GM18502 (cell line): ENCODE results near the gene MYO10.
"Not testable (repeated sequence)": the region's sequence is repeated elsewhere in the genome, so short reads cannot be mapped to it uniquely, and the experiment has no call there.

Experiments used
- ATAC-seq: cut with Tn5 transposase; IDR thresholded peaks from one replicate; pipeline ENCODE4 v1.9.1; 2021; ENCODE audit warnings: mild to moderate bottlenecking; ENCODE audit not compliant: unreplicated experiment, poor library complexity

The MYO10 gene

DNA sequence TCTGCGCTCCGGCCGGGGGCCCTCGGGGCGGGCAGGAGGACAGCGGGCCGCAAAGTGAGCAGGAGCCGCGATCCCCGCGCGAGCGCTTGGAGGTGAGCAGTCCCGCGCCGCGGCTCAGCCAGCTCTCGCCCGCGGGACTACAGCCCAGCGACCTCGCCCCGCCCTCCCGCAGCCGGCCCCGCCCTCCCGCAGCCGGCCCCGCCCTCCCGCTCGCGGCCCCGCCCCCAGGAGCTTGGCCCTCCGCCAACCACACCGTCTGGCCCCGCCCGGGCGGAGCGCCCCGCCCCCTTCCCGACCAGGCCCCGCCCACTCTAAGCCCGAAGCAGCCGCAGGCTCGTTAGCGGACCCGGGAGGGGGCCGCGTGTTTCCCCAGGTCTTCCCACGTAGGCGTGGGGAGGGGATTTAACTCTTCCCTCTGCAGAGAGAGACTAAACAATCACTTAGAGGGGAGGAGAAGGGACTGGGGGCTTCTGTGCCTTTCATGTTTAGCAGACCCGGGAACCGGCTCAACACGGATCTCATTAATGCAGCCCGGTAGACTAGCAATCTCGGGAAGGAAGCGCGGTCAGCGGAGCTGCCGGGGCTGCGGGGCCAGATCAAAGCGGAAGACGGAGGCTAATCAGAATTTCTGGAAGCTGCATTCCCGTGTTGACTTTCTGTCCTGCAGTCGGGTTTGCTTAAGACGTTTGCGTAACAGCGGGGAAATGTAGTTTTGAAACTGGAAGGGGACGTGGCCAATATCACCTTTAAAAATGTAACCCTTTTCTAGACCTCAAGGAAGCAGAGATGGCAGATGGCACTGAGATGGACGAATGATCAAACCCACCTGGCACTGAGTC, at the start of gene MYO10:
Gene MYO10 (minus strand): TSS at position 139 of the 839 bp plus-strand sequence. CDS start 480 bp downstream, outside the sequence.
- peak; percentile 55 for ATAC-seq

- ATAC-seq: not testable (repeated sequence)
These were observed 49.2 kb upstream of the MYO10 start for GRCh38 chr5:16985304-16985703.

DNA sequence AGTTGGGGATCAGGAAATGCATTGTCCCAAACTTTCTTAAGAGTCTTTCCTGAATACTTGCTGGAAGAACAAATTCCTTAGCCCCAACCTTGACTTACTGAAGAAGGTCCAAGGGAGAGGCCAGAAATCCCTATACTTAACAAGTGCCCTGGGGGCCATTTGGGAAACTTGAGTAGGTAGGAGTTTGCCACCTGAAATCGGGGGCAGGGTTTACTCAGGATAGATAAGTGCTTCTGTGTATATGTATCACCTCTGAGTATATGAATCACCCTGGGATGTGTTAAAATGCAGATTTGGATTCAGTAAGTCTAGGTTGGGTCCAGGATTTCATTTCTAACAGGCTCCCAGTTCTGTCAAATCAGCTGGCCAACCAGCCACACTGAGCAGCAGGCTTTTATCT, 47.9 kb upstream of the MYO10 start:
- no peak for ATAC-seq

DNA sequence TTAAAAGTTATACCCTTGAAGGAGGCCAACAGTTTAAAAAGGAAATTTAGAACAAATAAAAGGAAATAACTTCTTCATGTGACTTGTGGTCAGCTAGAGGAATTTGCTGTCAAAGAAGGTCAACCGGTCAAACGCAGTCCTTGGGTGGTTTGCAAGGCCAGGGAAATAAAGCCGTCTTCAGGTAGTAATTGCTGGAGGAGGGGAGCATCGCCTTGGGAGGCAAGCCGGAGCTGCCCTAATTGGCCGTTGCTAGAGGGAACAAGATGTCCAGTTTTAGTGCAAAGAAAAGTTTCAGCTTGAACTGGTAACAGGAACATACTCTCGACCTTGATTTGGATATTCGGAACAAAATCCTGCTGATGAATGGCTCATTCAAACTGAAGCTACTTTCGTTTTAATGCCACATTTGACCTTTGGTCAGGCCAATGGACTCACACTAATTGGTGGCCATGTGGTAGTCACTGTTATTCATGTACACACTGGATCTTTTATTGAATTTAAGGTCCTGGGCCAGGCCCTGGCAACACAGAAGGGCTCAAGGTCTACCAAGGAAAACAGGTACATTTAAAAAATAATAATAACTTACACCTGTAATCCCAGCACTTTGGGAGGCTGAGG, 47.0 kb upstream of the MYO10 start:
- ATAC-seq: no peak

DNA sequence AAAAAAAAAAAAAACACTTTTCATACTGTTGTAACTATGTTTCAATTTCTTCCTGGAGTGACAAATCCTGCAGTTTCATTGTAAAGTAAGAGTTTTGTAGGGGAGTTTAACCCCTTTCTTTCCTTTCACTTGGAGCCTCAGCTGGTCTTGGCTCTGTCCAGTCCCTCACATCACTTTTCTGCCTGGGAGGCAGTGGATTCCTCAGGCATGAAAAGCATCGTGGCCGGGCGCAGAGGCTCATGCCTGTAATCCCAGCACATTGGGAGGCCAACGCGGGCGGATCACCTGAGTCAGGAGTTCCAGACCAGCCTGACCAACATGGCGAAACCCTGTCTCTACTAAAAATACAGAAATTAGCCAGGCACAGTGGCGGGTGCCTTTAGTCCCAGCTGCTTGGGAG, 45.6 kb upstream of the MYO10 start:
- ATAC-seq: no peak

- ATAC-seq: no peak
These were observed 44.9 kb upstream of the MYO10 start for GRCh38 chr5:16980983-16981382.

DNA sequence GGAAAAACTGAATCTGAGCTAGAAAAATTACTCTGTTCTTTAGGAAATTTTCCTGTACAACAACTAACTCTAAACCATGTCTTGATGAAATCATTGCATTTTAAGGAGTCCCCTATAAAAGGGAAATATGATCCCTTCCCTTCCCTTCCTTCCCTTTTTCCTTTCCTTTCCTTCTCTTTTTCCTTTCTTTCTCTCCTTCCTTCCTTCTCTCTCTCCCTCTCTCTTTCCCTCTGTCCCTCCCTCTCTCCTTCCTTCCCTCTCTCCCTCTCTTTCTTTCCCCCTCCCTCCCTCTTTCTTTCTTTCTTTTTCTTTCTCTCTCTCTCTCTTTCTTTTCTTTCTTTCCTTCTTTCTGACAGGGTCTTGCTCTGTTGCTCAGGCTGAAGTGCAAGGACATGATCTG, 42.2 kb upstream of the MYO10 start:
- ATAC-seq: no peak

DNA sequence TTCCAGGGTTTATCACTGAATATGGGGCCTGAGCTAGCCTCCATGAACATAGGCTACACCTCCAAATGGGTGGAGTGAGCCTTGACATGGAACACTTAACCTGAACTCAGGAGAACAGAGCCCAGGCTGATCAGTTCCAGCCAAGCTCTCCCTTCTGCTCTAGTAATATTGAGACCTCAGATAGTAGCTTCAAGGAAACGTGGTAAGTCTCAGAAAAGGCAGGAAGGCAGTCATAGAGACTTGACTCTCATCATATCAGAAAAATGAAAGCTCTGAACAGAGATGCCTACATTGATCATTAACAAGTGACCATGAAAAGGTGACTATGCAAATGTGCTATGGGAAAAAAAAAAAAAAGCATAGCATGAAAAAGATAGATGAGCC, 40.5 kb upstream of the MYO10 start:
- ATAC-seq: peak; percentile 72

DNA sequence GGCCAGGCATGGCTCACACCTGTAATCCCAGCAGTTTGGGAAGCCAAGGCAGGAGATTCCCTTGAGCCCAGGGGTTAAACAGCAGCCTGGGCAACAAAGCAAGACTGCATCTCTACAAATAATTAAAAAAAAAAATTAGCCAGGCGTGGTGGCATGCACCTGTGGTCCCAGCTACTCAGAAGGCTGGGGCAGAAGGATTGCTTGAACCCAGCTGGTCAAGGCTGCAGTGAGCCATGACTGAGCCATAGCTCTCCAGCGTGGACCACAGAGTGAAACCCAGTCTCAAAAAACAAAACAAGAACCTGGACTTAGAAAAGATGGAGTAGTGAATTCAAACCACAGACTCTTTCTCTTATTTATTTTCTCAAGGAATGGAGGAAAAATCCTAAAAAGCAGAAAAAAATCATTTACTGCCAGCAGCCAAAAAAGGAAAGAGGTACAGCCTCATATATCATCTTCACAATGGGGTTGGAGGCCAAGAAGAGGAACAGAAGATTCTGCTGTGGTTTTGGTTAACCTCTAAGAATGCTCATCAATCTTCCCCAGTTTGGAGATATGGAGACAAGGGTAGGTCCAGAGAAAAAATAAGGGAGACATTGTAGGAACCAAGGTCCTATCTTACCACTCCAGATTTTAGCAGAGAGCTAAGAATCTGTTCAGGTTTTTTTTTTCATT, 40.0 kb upstream of the MYO10 start:
- peak; percentile 87 for ATAC-seq

GRCh38 chr5:16974981-16975380, 38.9 kb upstream of the MYO10 start:
- ATAC-seq: no peak

DNA sequence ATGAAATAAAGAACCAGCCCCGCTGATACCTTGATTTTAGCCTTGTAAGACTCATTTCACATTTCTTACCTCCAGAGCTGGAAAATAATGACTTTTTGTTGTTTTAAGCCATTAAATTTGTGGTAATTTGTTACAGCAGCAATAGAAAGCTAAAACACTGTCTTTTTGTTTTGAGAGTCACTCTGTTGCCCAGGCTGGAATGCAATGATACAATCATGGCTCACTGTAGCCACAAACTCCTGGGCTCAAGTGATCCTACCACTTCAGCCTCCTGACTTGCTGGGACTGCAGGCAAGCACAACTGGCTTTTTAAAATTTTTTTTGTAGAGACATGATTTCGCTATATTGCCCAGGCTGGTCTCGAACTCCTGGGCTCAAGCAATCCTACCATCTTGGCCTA, 34.7 kb upstream of the MYO10 start:
- no peak for ATAC-seq

DNA sequence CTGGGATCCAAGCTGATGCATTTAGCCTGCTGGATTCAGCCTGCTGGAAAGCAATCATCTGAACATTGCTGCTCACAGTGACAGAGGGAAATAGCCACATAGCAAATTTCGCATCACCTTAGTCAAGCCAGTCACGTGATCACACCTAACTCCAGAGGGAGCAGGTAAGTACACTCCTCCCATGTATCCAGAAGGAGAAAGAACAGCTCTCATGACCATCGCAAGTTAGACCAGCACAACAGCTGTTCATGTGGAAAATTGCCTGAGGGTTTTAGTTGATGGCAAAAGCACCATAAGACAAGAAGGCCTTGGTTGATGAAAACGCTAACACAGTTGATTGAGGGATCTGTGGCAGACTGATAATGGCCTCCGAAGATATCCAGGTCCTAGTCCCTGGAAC, 34.2 kb upstream of the MYO10 start:
- no peak for ATAC-seq

- no peak for ATAC-seq
These were observed 29.5 kb upstream of the MYO10 start for GRCh38 chr5:16965581-16965980.

DNA sequence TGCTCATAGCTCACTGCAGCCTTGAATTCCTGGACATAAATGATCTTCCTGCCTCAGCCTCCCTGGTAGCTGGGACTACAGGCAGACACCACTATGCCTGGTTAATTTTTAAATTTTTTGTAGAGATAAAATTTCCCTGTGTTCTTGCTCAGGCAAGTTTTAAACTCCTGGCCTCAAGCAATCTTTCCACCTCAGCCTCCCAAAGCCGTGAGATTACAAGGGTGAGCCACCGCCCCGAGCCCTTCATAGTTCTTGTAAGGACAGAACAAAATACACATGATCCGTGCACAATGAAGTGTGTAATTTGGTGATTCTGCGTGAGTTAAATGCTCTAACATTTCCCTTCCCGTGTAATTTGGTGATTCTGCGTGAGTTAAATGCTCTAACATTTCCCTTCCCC, 27.7 kb upstream of the MYO10 start:
- no peak for ATAC-seq

- ATAC-seq: no peak
These were observed 25.0 kb upstream of the MYO10 start for GRCh38 chr5:16961131-16961530.

GRCh38 chr5:16957304-16958196, 21.5 kb upstream of the MYO10 start:
- no peak for ATAC-seq

DNA sequence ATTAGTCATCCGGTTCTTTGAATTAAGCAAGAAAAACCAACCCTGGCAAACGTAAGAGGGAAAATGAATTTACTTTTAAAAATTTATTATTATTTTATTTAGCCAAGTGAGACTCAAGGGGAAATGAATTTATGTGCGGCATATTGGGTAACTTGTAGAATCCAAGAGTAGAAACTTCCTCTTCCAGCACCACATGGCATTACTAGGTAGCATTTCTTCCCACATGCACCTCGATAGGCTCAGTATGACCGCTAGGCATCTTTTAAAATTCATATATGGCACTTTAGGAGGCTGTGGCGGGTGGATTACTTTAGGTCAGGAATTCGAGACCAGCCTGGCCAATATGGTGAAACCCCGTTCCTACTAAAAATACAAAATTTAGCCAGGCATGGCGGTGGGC, 17.6 kb upstream of the MYO10 start:
- ATAC-seq: no peak

- no peak for ATAC-seq
These were observed 17.0 kb upstream of the MYO10 start for GRCh38 chr5:16952968-16953671.

DNA sequence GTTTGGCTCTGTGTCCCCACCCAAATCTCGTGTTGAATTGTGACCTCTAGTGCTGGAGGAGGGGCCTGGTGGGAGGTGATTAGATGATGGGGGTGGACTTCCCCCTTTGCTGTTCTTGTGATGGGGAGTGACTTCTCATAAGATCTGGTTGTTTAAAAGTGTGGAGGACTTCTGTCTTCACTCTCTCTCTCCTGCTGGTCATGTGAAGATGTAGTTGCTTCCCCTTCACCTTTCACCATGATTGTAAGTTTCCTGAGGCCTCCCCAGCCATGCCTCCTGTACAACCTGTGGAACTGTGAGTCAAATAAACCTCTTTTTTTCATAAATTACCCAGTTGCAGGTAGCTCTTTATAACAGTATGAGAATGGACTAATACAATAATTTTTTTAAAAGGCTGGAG, 10.6 kb upstream of the MYO10 start:
- ATAC-seq: no peak
